GM18907 (cell line): Measurements from ENCODE around the gene WRNIP1.

Experiments used
- ATAC-seq: cut with Tn5 transposase; IDR thresholded peaks from one replicate; pipeline ENCODE4 v1.9.1; 2021; ENCODE audit warnings: mild to moderate bottlenecking, moderate library complexity; ENCODE audit not compliant: unreplicated experiment

The WRNIP1 gene

GRCh38 chr6:2765166-2765895 lies at the start of gene WRNIP1:
Gene WRNIP1, plus strand, starts transcription at chr6:2765393. Its CDS starts 230 bp downstream, at chr6:2765623.
- ATAC-seq = peak; percentile 89

GRCh38 chr6:2715737-2716136 lies 49.5 kb upstream of the WRNIP1 start:
- ATAC-seq = no peak

GRCh38 chr6:2716936-2717700 lies 48.1 kb upstream of the WRNIP1 start:
- no peak for ATAC-seq

- no peak for ATAC-seq
Observed at GRCh38 chr6:2718334-2719092, 46.7 kb upstream of the WRNIP1 start.

- no peak for ATAC-seq
Observed at GRCh38 chr6:2719093-2719455, 46.1 kb upstream of the WRNIP1 start.

GRCh38 chr6:2721219-2721618 lies 44.0 kb upstream of the WRNIP1 start:
- no peak for ATAC-seq

- ATAC-seq = no peak
Observed at GRCh38 chr6:2725364-2725988, 39.7 kb upstream of the WRNIP1 start.

GRCh38 chr6:2725999-2726567 lies 39.1 kb upstream of the WRNIP1 start:
- ATAC-seq = no peak

- no peak for ATAC-seq
Observed at GRCh38 chr6:2729921-2730320, 35.3 kb upstream of the WRNIP1 start.

GRCh38 chr6:2730353-2731107 lies 34.7 kb upstream of the WRNIP1 start:
- no peak for ATAC-seq

- no peak for ATAC-seq
Observed at GRCh38 chr6:2731281-2731909, 33.8 kb upstream of the WRNIP1 start.

- no peak for ATAC-seq
Observed at GRCh38 chr6:2732503-2733089, 32.6 kb upstream of the WRNIP1 start.

GRCh38 chr6:2733324-2733723 lies 31.9 kb upstream of the WRNIP1 start:
- ATAC-seq = peak; percentile 91

GRCh38 chr6:2733736-2734480 lies 31.3 kb upstream of the WRNIP1 start:
- ATAC-seq = no peak

- no peak for ATAC-seq
Observed at GRCh38 chr6:2734488-2735166, 30.6 kb upstream of the WRNIP1 start.

- no peak for ATAC-seq
Observed at GRCh38 chr6:2737885-2738284, 27.3 kb upstream of the WRNIP1 start.

GRCh38 chr6:2738373-2738979 lies 26.7 kb upstream of the WRNIP1 start:
- no peak for ATAC-seq

GRCh38 chr6:2739335-2739734 lies 25.9 kb upstream of the WRNIP1 start:
- no peak for ATAC-seq
